HG03060 (cell line): ENCODE measurements around the gene CNTNAP2.
A peak's percentile ranks its signal among the peaks of the same experiment; 100 is the strongest.
"Not testable (repeated sequence)": the region's sequence is repeated elsewhere in the genome, so short reads cannot be mapped to it uniquely, and the experiment has no call there.

Source experiments
- ATAC-seq: cut with Tn5 transposase; IDR thresholded peaks from one replicate; pipeline ENCODE4 v1.9.1; 2021; ENCODE audit warnings: low read depth, moderate number of reproducible peaks; ENCODE audit not compliant: unreplicated experiment

Gene CNTNAP2

GRCh38 chr7:148288592-148289151, 2172.1 kb downstream of the CNTNAP2 start:
- no peak for ATAC-seq

- ATAC-seq, result peak; percentile 66
Observed at GRCh38 chr7:148289630-148290029, 2173.0 kb downstream of the CNTNAP2 start.

- ATAC-seq, result no peak
Observed at GRCh38 chr7:148290538-148290937, 2173.9 kb downstream of the CNTNAP2 start.

- no peak for ATAC-seq
Observed at GRCh38 chr7:148291799-148292198, 2175.2 kb downstream of the CNTNAP2 start.

- no peak for ATAC-seq
Observed at GRCh38 chr7:148296994-148297644, 2180.5 kb downstream of the CNTNAP2 start.

- not testable (repeated sequence) for ATAC-seq
Observed at GRCh38 chr7:148298768-148299167, 2182.2 kb downstream of the CNTNAP2 start.

GRCh38 chr7:148299350-148300276, 2183.0 kb downstream of the CNTNAP2 start:
- ATAC-seq, result no peak

GRCh38 chr7:148302436-148302835, 2185.8 kb downstream of the CNTNAP2 start:
- not testable (repeated sequence) for ATAC-seq

- no peak for ATAC-seq
Observed at GRCh38 chr7:148303295-148304082, 2186.9 kb downstream of the CNTNAP2 start.

- ATAC-seq, result no peak
Observed at GRCh38 chr7:148304083-148304335, 2187.4 kb downstream of the CNTNAP2 start.

GRCh38 chr7:148304456-148304855, 2187.9 kb downstream of the CNTNAP2 start:
- ATAC-seq, result peak; percentile 60

- no peak for ATAC-seq
Observed at GRCh38 chr7:148306759-148307158, 2190.2 kb downstream of the CNTNAP2 start.

GRCh38 chr7:148318102-148318811, 2201.7 kb downstream of the CNTNAP2 start:
- ATAC-seq, result no peak

GRCh38 chr7:148318838-148319237, 2202.2 kb downstream of the CNTNAP2 start:
- ATAC-seq, result no peak

GRCh38 chr7:148319316-148319808, 2202.8 kb downstream of the CNTNAP2 start:
- no peak for ATAC-seq

GRCh38 chr7:148325208-148325607, 2208.6 kb downstream of the CNTNAP2 start:
- no peak for ATAC-seq

GRCh38 chr7:148327379-148327778, 2210.8 kb downstream of the CNTNAP2 start:
- ATAC-seq, result no peak

- no peak for ATAC-seq
Observed at GRCh38 chr7:148328906-148329305, 2212.3 kb downstream of the CNTNAP2 start.

GRCh38 chr7:148330124-148330818, 2213.7 kb downstream of the CNTNAP2 start:
- no peak for ATAC-seq
